Umbilical cord (tissue), 2 donors: ENCODE results near the gene KHDC1. TPM values are rescaled to one million over a fixed set of nuclear protein-coding genes. Genes with fewer than 3 reads are reported as not detected.
A peak's percentile ranks its signal among the peaks of the same experiment; 100 is the strongest.
"Not testable (repeated sequence)": the region's sequence is repeated elsewhere in the genome, so short reads cannot be mapped to it uniquely, and the experiment has no call there.

ENCODE experiments used
- DNase-seq: peaks from one replicate; pipeline ENCODE4 v3.0.0-alpha.2; 2015; ENCODE audit warnings: low spot score
- total RNA-seq: library from RNA; depleted of rRNA; stranded (reverse); fragments of >200 nt; gene quantifications from one replicate; pipeline ENCODE4 v1.2.3, GENCODE V29; 2014; ENCODE audit warnings: low replicate concordance; ENCODE audit not compliant: insufficient read depth

Gene KHDC1
- total RNA-seq, 1 donor from 2014 or later = 8.9 TPM

DNA sequence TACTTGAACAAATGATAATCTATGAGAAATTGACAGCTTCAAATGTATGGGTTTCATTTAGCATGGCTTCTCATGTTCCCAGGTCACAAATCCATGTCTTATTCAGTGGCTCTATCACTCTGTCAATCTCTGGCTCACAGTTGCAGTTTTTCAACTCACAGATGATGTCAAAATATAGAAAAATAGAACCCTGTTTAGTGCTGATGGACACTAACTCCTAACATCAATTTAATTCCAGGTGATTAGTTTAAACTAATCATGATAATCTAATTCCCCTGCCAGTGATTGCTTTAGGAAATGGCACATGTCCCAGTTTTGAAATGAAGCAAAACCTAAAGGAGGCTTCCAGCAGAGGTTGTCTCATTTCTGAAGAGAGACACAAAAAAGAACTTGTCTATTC is 13.0 kb downstream of the KHDC1 start:
- no peak for DNase-seq

DNA sequence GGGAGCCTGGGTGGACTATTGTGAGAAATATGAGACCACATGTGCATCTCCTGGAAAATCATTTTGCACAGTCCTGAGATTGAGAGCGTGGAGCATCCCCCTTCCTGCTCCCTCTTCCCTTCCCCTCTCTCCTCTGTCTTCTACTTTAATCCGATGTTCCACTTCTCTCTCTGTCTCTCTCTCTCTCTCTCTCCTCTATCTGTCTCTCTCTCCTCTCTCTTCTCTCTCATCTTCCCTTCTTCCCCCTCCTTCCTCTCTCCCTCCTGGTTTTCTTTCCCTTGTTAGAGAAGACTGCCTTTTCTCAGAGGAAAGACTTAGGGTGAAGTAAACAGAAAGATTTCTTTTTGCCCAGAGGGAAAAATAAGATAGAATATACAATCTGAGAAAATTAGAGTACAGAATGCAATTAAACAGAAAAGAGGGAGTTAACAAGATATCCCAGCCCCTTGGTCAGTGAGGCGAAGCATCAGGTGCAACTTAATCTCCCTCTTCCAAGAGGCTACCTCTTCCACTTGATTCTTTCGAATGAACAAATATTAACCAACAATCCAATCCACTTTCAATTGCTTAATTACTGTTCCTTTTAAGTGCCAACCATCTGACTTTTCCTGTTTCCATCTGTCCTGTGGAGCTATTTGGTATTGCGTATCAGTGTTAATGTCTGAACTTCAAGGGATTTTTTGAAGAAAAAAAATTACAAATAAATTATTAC is 14.6 kb downstream of the KHDC1 start:
- no peak for DNase-seq

- no peak for DNase-seq
Observed at GRCh38 chr6:73242001-73242400, 21.0 kb downstream of the KHDC1 start.

- no peak for DNase-seq
Observed at GRCh38 chr6:73240730-73241129, 22.3 kb downstream of the KHDC1 start.

DNA sequence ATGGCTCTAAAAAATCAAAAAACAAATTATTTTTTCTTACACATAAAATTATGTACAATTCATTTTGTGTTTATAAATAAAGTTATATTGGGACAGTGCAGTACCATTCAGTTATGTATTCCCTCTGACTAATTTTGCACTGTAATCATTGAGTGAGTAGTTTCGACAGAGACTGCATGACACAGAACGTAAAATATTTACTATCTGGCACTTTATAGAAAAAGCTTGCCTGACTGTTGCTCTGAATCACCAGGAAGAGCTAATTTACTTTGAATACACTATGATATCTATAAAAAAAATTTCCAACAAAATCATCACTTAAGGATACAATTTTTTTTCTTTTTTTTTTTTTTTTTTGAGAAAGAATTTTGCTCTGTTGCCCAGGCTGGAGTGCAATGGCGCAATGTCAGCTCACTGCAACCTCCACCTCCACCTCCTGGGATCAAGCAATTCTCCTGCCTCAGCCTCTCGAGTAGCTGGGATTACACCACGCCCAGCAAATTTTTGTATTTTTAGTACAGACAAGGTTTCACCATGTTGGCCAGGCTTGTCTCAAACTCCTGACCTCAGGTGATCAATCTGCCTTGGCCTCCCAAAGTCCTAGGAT is 26.7 kb downstream of the KHDC1 start:
- peak; percentile 8 for DNase-seq

DNA sequence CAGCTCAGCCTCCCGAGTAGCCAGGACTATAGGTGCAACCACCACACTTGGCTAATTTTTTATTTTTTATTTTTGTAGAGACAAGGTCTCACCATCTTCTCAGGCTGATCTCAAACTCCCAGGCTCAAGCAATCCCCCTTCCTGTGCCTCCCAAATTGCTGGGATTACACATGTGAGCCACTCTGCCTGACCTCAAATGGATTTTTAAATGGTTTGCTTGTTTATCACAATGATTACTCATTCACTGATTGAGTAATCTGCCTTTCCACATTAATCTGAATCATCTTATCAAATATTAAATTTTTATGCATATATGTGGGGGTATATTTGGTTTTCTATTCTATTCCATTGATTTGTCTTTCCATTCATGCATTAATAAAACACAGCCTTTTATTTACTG is 28.3 kb downstream of the KHDC1 start:
- DNase-seq = no peak

GRCh38 chr6:73233971-73234370 is 29.0 kb downstream of the KHDC1 start:
- DNase-seq = not testable (repeated sequence)

DNA sequence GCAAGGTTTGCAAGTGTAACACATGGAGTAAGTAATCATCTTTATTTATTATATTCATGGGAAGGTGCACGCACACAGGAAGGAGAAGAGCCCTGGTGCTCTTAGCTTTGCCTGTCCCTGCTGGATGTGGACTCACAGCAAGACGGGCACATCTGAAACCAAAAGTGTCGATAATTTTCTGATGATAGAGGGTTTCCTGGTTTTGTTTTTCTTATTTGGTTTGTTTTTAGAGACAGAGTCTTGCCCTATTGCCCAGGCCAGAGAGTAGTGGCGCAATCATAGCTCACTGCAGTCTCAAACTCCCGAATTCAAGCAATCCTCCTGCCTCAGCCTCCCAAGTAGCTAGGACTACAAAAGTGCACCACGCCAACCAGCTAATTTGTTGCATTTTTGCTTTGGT is 29.9 kb downstream of the KHDC1 start:
- no peak for DNase-seq

DNA sequence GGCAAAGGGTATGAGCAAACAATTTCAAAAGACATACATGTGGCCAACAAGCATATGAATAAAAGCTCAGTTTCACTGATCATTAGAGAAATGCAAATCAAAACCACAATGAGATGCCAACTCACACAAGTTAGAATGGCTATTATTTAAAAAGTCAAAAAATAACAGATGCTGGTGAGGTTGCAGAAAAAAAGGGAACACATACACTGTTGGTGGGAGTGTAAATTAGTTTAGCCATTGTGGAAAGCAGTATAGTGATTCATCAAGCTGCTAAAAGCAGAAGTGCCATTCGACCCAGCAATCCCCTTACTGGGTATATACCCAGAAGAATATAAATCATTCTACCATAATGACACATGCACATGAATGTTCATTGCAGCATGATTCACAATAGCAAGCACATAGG is 31.0 kb downstream of the KHDC1 start:
- no peak for DNase-seq

DNA sequence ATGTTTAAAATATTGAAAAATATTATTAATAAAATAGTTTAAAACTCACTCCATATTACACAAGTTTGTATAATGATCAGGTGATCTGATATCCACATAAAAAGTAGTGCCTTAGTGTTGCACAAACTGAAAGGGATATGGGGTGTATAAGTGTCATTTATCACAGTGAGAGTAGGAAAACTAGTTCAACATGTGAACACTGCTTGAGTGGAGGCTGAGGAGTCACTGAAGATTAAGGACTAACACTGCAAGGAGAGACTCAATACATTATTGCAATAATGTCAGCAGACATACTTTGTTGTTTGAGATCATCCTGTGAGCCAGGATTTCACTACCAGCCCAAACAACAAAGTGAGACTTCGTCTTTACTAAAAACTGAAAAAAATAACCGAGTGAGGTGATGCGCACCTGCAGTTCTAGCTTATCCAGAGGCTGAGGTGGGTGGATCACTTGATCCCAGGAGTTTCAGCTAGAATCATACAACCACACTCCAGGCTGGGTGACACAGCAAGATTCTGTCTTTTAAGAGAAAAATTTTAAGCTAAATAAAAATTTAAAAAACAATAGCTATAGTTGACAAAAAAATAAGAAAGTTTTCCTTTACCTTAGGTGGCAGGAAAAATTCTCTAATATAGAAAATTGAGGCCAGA is 35.3 kb downstream of the KHDC1 start:
- no peak for DNase-seq

GRCh38 chr6:73225396-73225795 is 37.6 kb downstream of the KHDC1 start, which contains the start of gene KHDC1L:
TSS of gene KHDC1L (minus strand) at chr6:73225496. CDS start at chr6:73225408, 88 bp downstream.
- DNase-seq = no peak

- DNase-seq = no peak
Observed at GRCh38 chr6:73216859-73217258, 46.1 kb downstream of the KHDC1 start.

DNA sequence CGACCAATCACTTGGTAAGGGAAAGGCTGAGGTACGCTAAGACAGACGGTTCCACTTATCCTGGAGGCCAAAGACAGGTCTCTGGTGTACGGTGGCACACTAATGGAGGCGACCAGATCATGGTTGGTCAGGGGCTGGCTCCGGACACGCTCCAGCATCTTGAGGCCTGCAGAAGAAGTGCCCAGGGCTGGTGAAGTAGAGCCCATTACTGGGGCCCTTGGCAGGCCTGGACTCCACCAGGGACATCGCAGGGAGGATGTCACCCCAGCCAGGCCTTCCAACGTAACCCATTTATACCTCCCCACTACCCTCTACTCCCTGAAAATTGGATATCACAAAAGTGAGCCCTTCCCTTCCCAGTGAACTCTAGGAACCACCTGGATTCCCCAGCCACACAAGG is 53.9 kb downstream of the KHDC1 start:
- no peak for DNase-seq

DNA sequence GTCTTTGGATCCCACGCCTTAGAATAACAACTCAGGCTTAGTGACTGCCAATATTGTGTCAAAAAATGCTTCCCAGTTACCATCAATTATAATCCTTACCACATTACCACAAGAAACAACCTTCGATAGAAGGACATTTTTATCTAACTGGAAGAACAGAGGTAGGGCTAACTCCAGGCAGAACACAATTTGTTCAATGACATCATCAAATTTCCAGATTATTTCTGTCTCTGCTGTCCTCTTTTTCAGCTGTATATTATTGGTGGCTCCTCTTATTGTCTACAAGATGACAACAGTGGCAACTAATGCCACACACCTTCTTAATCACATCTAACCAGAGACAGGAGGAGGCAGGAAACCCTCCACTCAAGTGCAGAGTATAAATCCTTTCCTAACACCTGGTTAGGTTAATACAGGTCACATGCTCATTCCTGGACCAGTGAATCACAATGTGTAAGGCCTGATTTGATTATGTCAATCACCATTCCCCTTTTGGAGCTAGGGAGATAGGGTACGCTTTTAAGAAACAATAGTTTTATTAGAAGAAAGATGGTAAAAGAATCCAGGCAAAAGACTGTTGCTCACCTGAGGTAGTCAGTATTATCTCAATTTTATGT is 55.7 kb downstream of the KHDC1 start:
- DNase-seq = no peak

DNA sequence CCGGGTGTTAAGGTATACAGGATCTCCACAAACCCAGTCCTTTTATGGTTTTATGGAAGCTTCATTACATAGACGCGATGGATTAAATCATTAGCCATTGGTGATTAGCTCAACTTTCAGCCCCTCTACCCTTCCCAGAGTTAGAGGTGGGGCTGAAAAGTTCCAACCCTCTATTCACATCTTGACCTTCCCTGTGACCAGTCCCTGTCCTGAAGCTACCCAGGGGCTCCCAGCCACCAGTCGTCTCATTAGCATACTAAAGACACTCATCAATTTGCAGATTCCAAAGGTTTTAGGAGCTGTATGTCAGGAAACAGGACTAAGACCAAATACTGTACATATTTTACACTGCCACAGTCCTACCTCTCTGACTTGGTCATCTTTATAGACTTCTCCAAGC is 58.7 kb downstream of the KHDC1 start:
- DNase-seq = no peak

DNA sequence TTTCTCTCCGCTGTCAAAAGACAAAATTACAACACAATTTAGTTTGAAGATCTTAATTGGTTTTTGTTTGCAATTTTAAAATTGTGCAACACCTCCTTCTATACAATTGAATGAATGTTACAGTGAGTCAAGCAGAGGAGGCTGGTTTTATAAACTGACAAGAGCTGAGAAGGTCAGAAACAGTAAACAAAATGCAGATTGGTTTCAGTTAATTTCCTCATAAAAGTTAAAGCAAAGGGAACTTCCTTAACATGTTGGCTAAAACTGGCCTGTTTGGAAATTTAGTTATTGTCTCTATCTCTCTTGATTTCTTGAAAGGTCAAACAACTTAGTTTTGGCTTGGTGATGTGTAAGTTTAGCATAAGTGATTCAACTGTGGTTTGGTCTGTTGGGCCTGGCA is 59.9 kb downstream of the KHDC1 start:
- no peak for DNase-seq

GRCh38 chr6:73200735-73201134 is 62.3 kb downstream of the KHDC1 start:
- no peak for DNase-seq

GRCh38 chr6:73200247-73200646 is 62.7 kb downstream of the KHDC1 start:
- no peak for DNase-seq

DNA sequence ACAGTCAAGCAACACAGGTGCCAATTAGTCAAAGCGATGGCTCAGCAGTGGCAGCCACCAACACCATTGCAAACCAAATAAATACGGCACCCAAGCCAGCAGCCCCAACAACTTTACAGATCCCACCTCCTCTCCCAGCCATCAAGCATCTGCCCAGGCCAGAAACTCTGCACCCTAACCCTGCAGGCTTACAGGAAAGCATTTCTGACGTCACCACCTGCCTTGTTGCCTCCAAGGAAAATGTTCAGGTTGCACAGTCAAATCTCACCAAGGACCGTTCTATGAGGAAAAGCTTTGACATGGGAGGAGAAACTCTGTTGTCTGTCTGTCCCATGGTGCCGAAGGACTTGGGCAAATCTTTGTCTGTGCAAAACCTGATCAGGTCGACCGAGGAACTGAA is 68.3 kb downstream of the KHDC1 start:
- no peak for DNase-seq

DNA sequence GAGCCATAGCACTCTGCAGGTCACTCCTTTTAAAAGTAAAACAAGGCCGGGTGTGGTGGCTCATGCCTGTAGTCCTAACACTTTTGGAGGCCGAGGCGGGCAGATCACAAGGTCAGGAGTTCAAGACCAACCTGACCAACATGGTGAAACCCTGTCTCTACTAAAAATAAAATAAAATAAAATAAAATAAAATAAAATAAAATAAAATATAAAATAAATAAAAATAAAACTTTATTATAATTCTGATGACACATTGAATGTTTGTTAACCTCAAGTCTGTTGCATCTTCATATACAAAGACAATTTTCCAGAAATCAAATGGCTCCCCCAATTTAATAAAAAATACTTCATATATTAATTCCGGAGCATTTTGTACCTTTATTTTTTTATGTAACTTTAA is 69.7 kb downstream of the KHDC1 start:
- not testable (repeated sequence) for DNase-seq
